SKM-1 (cell line): Measurements from ENCODE around the gene ATP1A4.

Experiments
- DNase-seq: peaks from one replicate; lab custom pipeline; 2025; ENCODE audit not compliant: unreplicated experiment; lab: John Stamatoyannopoulos, UW

The ATP1A4 gene

DNA sequence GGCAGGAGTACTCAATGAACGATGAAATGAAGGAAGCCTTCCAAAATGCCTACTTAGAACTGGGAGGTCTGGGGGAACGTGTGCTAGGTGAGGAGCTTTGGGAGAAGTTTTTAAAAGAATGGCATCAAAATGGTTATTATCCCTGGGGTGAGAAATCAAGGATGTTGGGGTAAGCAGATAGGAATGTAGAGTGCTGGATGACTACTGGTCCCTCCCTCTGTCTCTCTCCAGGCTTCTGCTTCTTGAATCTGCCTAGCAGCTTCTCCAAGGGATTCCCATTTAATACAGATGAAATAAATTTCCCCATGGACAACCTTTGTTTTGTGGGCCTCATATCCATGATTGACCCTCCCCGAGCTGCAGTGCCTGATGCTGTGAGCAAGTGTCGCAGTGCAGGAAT lies 20.0 kb downstream of the ATP1A4 start:
- no peak for DNase-seq

DNA sequence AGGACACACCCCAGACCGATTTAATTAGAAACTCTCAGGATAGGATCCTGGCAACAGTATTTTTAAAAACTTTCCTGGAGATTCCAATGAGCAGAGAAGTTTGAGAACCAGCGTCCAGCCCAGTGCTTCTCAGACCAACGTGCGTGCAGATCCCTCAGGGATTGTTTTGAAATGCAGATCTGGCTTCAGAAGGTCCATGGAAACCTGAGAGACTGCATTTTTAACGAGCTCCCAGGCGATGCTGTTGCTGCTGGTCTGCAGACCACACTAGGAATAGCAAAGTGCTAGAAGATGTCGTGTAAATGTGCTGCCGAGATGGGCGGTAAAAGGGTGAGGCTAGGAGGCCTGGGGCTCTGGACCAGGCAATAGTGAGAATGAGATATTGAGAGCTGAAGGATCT lies 20.6 kb downstream of the ATP1A4 start:
- DNase-seq, result no peak

DNA sequence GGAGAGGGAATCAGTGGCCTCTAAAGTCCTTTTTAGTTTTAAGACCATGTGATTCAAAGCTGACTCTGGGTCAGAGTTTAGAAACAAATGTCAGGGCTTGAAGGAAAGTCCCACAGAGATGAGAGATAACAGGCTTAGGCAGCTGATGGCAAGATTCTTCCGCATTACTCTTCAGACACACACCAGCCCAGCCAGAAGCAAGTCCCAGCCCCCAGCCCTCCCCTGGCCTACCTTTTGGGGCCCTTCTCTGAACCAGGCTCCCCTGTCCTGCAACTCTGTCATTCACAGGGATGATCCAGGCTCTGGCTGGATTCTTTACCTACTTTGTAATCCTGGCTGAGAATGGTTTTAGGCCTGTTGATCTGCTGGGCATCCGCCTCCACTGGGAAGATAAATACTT lies 25.8 kb downstream of the ATP1A4 start:
- DNase-seq, result no peak

DNA sequence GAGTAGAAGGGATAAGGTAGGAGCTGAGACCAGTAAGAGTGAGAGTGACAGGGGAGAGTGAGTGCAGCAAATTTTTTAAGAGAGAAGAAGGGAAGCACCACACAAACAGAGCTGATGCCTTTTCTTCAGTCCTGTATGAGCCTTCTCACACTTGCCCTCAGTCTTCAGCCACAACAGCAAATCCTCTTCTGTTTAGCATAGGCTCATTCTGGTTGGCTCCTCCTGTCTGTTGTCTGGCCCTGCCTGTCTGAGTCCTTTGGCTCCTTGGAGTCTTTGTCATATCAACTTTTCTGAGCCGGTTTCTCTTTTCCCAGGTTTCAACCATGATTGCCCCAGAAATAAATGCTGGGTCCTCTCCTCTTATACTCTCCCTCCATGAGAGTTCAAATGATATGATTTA lies 26.3 kb downstream of the ATP1A4 start:
- DNase-seq, result no peak

DNA sequence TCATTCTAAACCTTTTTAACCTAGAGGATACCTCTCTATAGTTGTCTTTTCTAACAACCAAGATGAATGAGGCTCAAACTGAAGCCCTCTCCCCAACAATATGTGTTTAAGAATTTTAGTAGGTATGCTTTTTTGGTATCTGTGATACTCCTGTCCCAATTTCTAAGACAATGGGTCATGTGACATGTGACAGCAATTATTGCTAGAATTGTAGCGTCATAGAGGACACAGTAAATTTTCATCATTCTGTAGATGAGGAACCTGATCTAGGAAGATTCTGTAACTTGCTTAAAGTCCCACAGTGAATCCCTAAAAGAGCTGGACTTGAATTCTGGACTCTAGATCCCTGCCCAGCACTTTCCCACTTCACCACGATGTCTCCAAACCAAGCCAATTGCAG lies 27.3 kb downstream of the ATP1A4 start:
- no peak for DNase-seq

DNA sequence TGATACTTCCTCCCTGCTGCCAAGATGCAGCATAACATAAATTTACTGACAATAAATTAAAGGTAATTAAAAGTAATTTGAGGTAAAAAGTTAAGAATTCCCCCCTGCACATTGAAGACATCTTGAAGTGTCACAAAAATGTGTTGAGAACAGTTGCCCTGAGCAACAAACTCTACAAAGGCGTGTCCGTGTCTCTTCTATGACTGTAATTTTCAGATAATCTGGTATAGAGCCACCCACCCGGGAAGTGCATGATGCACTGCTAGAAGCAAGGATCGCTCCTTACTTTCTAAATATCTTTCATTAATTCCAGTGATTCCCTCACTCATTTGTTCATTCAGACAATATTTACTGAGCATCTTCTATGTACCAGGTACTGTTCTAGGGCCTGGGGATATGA lies 27.9 kb downstream of the ATP1A4 start:
- no peak for DNase-seq

DNA sequence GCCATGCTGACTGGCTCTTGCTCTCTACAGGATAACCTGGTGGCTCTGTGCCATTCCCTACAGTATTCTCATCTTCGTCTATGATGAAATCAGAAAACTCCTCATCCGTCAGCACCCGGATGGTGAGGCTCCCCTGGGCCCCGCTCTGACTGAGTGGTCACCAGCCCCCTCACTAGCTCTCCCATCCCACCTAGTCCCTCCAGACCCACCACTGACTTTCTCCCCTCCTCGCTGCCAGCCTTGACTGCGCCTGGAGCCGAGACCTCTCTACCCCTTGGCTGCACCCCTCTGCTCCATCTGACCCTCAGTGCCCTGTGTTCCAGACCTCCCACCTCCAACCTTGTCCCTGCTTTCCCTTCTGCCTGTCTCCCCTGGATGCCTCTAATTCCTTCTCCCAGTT lies 34.8 kb downstream of the ATP1A4 start:
- DNase-seq, result no peak

DNA sequence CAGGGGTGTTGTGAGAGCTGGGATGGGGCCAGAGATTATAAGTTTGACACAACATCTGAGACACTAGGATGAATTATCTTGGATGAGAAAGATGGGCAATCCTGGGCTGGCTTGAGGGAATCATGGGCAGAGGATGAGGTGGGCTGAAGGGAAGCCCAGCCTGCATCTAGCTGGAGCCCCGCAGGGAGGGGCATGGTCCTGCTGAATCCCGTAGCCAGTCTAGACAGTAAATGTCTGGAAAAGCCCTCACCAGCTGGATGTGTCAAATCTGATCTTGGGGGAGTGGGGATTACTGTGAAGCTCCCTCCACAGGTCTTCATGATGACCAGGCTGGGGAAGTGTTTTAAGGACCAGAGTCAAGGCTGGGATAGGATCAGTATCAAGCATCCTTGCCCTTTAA lies 35.3 kb downstream of the ATP1A4 start:
- DNase-seq, result no peak

DNA sequence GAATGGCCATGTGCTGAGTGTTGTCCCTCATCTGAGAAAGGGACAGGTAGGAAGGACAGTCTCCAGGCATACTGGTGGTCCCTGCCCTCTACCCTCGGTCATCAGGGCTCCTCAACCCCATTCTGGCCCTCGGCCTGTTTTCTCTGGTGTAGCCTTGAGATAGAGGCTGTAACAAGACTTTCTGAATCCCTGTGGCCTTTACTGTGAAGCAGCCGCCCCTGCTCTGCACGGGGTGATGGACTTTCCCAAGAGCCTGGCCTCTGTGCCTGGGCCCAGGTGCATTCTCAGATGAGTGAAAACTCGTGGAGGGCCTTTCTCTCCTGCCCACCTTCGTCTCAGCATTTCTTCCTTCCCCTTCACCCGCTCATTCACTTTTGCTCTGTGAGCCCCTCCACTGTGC lies 36.0 kb downstream of the ATP1A4 start:
- no peak for DNase-seq

DNA sequence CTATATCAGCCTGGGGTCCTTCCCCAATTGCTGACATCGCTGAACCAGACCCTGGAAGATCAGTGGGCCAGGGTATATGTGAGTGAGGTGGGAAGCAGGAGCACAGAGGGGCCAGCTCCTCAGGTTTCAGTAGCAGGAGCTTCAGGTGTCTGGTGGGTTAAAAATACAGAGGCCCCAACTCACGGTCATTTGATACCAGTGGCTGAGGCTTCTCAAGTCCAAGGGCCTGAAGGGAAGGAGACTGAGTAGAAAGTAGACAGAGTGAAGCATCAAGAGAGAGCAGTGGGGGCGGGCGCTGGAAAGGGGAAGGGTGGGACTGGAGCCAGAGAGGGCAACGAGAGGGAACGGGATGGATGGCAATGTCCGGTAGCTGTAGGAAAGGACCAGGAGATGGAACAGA lies 36.9 kb downstream of the ATP1A4 start:
- no peak for DNase-seq

DNA sequence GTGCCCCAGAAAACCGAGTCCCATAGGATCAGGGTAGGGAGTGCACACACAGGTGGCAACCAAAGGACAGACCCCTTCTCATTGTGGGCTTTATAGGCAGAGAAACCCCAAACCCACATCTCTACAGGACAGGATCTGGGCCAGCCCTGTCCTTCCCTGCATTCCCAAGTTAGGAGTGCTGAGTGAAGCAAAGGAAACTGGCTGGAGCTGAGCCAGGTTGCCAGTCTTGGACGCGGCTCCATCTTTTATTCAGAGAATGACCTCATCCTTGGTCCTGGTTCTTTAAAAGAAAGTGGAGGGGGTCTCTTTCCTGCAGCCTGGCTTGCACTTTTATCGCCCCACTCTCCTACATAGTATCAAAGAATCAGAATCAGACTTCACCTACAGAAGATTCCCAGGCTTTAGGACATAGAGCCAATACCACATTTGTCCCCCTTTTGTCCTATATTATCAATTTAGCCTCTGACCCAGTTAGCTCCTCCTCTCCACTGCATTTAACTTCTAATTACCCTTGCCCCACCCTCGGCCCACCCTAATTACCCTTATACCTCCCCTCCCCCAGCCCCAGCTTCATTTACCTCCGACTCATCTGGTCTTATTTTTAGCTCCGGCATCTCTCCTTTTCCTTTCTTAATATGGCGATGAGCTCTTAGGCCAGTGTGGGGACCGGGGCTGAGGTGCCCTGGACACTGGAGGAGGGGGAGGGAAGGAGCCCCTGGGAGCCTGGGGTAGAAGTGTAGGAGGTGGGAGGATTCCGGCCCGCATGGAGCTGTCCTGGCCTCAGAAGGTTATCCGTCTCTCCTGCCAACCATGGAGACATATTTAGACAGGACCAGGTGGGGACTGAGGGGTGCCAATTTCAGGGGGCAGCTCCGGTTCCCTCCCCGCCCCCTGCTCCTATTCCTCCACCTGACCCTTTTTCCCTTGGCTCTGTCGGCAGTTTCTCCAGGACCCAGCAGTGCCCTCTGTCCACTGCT lies 38.5 kb downstream of the ATP1A4 start, which contains the start of gene CASQ1:
TSS of gene CASQ1 (plus strand) at position 927 of the 977 bp plus-strand sequence. CDS start 177 bp downstream, outside the sequence.
- no peak for DNase-seq

DNA sequence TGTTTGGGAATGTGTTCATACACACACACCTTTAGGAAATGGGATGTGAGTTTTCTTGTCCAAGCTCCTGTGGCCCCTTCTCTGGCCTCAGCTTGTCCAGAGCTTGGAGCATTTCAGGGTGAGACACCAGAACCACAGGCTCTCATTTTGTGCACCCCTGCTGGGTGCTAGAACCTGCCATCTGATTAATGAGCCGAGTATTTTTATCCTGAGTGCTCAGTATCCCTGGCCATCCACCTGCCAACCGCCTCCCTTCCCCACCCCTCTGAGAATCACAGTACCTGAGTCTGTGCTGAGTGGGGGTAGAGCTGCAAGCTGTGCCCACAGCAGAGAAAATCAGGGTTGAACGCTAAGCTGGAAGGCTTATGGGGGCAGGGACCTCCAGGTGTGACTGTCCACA lies 40.4 kb downstream of the ATP1A4 start:
- DNase-seq, result no peak

DNA sequence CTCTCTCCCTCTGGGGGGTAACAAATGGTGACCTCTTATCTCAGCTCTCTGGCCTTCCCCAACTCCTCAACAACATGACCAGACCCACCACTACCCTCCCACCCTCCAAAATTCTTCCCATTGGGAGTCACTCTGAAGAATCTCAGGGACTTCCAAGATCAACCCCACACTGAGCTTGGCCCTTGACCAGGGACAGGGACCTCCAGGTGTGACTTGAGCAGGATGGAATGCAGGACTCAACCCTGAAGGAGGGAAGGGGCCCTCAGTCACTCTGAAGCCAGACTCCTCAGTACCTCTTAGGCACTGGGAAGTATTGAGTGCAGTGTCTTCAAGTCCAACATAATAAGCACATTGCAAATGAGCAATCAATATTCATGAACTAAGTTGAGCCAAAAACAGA lies 40.8 kb downstream of the ATP1A4 start:
- no peak for DNase-seq

DNA sequence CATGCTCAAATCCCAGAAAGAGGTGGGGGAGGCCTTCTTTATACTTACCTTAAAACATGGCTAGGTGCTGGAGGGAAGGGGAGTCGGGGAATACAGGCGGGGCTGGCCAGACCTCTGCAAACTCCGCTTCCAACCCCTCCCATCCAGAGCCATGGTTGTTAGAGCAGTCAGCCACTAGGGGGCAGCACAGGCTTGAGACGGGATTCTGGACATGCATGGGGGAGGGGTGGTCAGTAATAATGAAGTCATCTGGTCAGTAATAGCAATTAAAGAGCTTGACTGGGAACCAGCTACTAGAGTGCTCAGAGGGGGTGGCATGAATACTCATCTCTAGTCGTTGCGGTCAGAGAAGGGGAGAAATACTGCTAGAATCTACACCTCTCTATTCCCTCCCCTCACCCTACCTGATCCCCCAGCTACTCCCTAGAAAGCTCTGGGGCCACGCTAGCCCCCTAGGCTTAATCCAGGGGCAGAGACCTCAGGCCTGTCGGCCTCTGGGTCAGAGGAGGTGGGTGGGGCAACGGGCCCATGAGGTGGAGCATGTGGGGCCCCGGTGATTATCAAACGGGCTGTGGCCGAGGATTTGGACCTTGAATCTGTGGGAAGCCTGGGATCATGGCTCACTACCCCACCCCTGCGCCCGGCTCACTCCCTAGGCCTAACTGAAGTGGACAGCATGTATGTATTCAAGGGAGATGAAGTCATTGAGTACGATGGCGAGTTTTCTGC lies 41.9 kb downstream of the ATP1A4 start:
- DNase-seq, result peak; percentile 91

DNA sequence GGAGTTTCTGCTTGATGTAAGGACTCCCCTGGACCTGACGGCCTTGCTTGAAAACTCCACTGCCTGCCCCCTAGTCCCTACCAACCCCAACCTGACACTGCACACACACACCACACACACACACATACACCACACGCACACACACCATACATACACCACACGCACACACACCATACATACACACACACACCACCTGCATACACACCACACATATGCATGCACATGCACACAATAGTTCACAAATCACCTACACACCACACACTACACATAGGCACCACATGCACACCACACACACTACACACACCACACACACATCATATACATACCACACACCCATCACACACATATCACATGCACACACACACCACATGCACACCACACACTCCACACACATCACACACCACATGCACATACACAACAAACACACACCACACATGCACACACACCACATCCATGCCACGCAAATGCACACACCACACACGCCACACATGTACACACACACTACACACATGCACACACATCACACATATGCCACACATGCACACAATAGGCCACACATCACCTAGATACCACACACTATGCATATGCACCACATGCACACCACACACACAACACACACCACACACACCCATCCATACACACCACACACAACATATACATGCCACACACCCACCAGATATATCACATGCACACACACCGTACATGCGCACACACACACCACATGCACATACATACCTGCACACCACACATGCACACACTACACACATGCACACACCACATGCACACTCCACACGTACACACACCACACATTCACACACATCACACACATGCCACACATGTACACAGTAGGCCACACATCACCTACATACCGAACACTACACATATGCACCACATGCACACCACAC lies 42.7 kb downstream of the ATP1A4 start:
- DNase-seq, result no peak

DNA sequence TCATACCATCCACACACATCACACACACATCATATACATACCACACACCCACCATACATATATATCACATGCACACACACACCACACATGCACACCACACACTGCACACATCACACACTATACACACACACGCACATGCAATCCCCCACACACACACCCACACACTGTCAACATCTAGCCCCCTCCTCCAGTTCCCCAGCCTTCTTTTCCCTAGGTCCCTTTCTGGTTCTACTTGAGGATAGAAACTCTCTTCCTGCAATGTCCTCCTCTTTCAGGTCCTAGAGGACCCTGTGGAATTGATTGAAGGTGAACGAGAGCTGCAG lies 43.3 kb downstream of the ATP1A4 start:
- no peak for DNase-seq

DNA sequence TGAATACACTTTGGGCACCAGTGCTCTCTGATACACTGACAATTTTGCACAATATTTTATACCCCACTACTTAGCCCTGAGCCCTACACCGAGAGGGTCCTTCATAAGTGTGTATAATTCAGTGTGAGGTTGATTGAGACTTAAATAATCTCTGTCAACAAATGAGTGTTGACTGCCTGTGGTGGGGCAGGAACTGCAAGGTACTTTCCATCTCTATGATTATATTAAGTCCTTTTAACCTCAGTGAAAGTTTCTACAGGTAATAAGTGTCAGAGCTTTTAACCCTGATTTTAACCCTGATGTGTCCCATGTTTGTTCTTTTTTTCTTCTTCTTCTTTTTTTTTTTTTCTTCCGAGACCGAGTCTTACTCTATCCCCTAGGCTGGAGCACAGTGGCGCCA lies 44.7 kb downstream of the ATP1A4 start:
- DNase-seq, result no peak

DNA sequence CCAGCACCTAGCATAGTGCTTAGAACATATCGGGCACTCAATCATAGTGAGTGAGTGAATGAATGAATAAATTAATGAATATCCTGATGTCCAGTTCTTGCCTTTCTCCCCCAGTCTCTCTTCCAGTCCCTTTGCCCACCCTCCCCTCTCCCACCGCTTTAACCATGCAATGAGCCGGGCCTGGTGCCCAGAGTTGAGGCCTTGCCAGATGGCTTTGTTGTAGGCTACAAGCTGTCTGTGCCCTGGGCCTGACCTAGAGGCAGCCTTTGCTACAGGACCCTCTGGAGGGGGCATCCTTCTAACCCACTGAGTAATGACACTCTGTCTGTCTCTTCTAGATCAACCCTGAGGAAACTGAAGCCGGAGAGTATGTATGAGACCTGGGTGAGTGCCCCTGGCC lies 45.8 kb downstream of the ATP1A4 start:
- DNase-seq, result no peak

DNA sequence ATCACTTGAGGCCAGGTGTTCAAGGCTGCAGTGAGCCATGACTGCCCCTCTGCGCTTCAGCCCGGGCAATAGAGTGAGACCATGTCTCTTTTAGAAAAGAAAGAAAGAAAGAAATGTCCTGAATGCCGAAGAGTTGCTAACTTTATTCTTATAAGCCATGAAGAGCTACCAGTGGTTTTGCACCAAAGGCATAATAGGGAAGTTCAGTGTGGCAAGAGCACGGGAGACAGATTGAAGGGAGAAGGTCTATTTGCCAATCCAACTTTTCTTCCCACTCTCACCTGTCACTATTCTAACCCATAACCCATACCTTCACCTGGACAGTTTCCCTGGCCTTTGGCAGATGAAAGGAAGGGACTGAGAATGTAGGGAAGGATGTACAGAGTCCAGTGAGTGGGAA lies 49.4 kb downstream of the ATP1A4 start:
- DNase-seq, result peak; percentile 36

DNA sequence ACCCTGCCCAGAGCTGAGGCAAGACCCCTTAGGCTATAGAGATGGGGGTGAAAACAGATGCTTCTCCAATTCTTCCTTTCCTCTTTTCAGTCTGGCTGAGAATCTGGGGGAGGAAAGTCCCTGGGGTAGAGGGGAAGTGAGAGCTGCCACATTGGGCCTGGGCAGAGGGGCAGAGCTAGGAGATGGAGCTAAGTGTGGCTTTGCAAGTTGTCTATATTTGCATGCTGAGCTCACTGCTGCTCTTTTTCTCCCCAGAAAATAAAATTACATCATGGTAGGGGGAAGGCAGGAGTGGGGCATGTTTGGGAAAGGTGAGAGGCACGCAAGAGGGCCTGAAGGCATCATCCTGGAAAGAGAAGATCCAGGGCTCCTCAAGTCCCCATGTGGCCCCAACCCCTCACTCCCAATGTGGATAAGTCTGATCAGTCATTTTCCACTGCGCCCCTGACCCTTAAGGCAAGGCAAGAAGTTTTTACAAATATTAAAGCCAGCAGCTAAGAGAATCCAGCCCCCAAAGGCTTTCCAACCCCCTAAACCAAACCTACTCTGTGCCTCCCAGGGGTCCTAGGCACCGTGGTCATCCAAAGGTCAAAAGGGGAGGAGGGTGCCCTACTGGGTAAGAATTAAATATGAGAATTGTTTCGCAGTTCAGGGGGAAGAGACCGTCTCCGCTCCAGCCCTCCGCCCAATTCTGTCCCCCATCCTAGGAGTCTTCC lies 53.3 kb downstream of the ATP1A4 start:
- DNase-seq, result peak; percentile 73
